Measurements from ENCODE around the gene DOHH.

DNA sequence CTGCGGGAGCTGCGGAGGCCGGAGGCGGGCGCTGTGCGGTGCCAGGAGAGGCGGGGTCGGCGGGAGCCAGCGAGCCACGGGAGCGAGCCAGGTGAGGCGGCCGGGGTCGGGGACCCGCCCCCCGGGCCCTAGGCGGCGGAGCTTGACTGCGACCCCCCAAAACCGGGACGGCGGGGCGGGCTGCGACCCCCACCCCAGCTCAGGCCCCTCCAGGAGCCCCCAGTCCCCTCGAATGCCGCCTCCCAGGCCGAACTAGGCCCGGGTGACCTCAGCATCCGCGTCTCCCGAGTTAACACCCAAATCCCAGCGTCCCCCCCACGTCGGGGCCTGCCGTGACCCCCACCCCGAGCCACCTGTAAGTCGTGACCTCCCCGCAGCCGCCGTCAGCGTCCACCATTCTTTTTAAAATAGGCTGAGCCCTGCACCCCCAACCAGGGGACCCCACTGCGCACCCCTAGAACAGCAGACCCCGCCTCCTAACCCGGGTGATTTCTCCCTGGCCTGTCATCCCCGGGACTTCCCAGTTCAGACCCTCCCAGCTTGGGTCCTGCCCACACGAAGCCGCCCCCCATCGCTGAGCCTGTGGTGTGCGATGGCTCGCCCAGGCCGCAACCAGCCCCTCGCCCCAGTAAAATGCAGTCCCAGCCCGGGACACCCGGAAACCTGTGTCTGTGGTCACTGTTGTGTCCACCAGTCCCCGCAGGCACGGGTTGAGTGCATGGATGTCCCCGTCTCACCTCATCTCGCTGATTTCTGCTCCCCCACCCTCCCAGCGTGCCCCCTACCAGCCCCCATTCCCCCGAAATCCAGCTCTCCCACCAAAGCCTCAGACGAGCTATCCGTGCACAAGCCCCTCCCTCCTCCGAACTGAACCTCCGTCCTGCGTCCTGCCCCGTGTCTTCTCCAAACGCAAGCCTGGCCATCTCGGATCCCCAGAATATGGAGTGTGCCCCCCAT lies 6.2 kb upstream of the DOHH start:
- no peak for TF ChIP-seq POLR2A (IDR thresholded peaks at IDR 0.05)
- TF ChIP-seq, protein P1, sequence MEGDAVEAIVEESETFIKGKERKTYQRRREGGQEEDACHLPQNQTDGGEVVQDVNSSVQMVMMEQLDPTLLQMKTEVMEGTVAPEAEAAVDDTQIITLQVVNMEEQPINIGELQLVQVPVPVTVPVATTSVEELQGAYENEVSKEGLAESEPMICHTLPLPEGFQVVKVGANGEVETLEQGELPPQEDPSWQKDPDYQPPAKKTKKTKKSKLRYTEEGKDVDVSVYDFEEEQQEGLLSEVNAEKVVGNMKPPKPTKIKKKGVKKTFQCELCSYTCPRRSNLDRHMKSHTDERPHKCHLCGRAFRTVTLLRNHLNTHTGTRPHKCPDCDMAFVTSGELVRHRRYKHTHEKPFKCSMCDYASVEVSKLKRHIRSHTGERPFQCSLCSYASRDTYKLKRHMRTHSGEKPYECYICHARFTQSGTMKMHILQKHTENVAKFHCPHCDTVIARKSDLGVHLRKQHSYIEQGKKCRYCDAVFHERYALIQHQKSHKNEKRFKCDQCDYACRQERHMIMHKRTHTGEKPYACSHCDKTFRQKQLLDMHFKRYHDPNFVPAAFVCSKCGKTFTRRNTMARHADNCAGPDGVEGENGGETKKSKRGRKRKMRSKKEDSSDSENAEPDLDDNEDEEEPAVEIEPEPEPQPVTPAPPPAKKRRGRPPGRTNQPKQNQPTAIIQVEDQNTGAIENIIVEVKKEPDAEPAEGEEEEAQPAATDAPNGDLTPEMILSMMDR (IDR thresholded peaks at IDR 0.05): no peak

All from vagina (tissue), 2 donors.